ENCODE results near the gene DAAM1. TPM values are rescaled to one million over a fixed set of nuclear protein-coding genes. Genes with fewer than 3 reads are reported as not detected.

DAAM1 gene
- total RNA-seq, 1 donor from 2014 or later = 11.1 TPM

GRCh38 chr14:59417311-59417710, 228.8 kb downstream of the DAAM1 start:
- intact Hi-C loops (cut with micrococcal nuclease) = no loop called here

GRCh38 chr14:59419303-59419702, 230.8 kb downstream of the DAAM1 start:
- intact Hi-C loops (cut with micrococcal nuclease) = no loop called here

Measured in T-helper 1 cell treated with Interleukin-12 subunit alpha and Interleukin-12 subunit beta and Interleukin-4 antibody, amounts not matched to agents 30 ng/mL and 1 ng/mL, for 36 hours (primary cell).